Erythroblast (primary cell): Measurements from ENCODE around the gene OLIG2.

Experiments used
- GATA1 ChIP-seq: IDR thresholded peaks from 2 replicates; pipeline ENCODE4 v1.6.1; 2011; ENCODE audit warnings: low read depth, mild to moderate bottlenecking, control low read depth, low read length, moderate library complexity
- POLR2A ChIP-seq: IDR thresholded peaks from 2 replicates; pipeline ENCODE4 v1.6.1; 2011; ENCODE audit warnings: mild to moderate bottlenecking, low read length

- no peak for TF ChIP-seq POLR2A
- TF ChIP-seq GATA1 = no peak
Observed at GRCh38 chr21:33051925-33052324, 26.2 kb downstream of the OLIG2 start.
